T-helper 1 cell treated with Interleukin-12 subunit alpha and Interleukin-12 subunit beta and Interleukin-4 antibody, amounts not matched to agents 30 ng/mL and 1 ng/mL, for 36 hours (primary cell): Measurements from ENCODE around the gene STRA6. TPM values are rescaled to one million over a fixed set of nuclear protein-coding genes. Genes with fewer than 3 reads are reported as not detected.

Source experiments
- intact Hi-C: fragments of 100-400 bp; cut with micrococcal nuclease; formaldehyde crosslinking; loops from one replicate; pipeline ENCODE4 v1.15.1; 2024
- total RNA-seq: library from RNA; stranded (reverse); gene quantifications from 2 replicates; pipeline ENCODE4 v1.2.3, GENCODE V29; 2022

Gene STRA6
- total RNA-seq, 1 donor from 2014 or later, result not detected

- intact Hi-C loops, result no loop called here
Measured at GRCh38 chr15:74227968-74228722, 25.6 kb upstream of the STRA6 start.

GRCh38 chr15:74226761-74227540, 24.4 kb upstream of the STRA6 start:
- intact Hi-C loops, result no loop called here

- intact Hi-C loops, result no loop called here
Measured at GRCh38 chr15:74225928-74226327, 23.3 kb upstream of the STRA6 start.

- intact Hi-C loops, result no loop called here
Measured at GRCh38 chr15:74222240-74223119, 19.9 kb upstream of the STRA6 start.

- intact Hi-C loops, result no loop called here
Measured at GRCh38 chr15:74221399-74222239, 19.0 kb upstream of the STRA6 start.

GRCh38 chr15:74220475-74221248, 18.1 kb upstream of the STRA6 start:
- intact Hi-C loops, result no loop called here

- intact Hi-C loops, result no loop called here
Measured at GRCh38 chr15:74217907-74218885, 15.6 kb upstream of the STRA6 start.

- intact Hi-C loops, result no loop called here
Measured at GRCh38 chr15:74216949-74217348, 14.4 kb upstream of the STRA6 start.

GRCh38 chr15:74215958-74216357, 13.4 kb upstream of the STRA6 start:
- intact Hi-C loops, result no loop called here

GRCh38 chr15:74214324-74215021, 11.9 kb upstream of the STRA6 start:
- intact Hi-C loops, result no loop called here

GRCh38 chr15:74213858-74214284, 11.3 kb upstream of the STRA6 start:
- intact Hi-C loops, result no loop called here

GRCh38 chr15:74212494-74212893, 9.9 kb upstream of the STRA6 start:
- intact Hi-C loops, result no loop called here

- intact Hi-C loops, result no loop called here
Measured at GRCh38 chr15:74211656-74212055, 9.1 kb upstream of the STRA6 start.

GRCh38 chr15:74210729-74211128, 8.1 kb upstream of the STRA6 start:
- intact Hi-C loops, result no loop called here

- intact Hi-C loops, result no loop called here
Measured at GRCh38 chr15:74209997-74210671, 7.5 kb upstream of the STRA6 start.

GRCh38 chr15:74209560-74209958, 7.0 kb upstream of the STRA6 start:
- intact Hi-C loops, result no loop called here

GRCh38 chr15:74208901-74209559, 6.4 kb upstream of the STRA6 start:
- intact Hi-C loops, result no loop called here
